Activated CD4-positive, alpha-beta memory T cell treated with anti-CD3 and anti-CD28 coated beads for 36 hours (primary cell): ENCODE measurements around the gene NUDT14. TPM values are rescaled to one million over a fixed set of nuclear protein-coding genes. Genes with fewer than 3 reads are reported as not detected.

Experiments
- CTCF ChIA-PET: fragments of 350-600 bp; sonication (Branson Sonifier 250); formaldehyde crosslinking; loops from one replicate; lab custom pipeline; 2021; ENCODE audit warnings: antibody characterized with exemption, inconsistent platforms; lab: Charles Lee
- POLR2A ChIA-PET: fragments of 350-600 bp; sonication (Branson Sonifier 250); formaldehyde crosslinking; loops from one replicate; lab custom pipeline; 2021; ENCODE audit warnings: antibody characterized with exemption; lab: Charles Lee
- DNase-seq: peaks from one replicate; pipeline ENCODE4 v3.0.0-alpha.2; 2020
- H3K27ac Mint-ChIP-seq: one replicate; pipeline ENCODE4 v1.8.0; 2021; ENCODE audit warnings: mixed read lengths
- H3K27me3 Mint-ChIP-seq: one replicate; pipeline ENCODE4 v1.8.0; 2021; ENCODE audit warnings: mixed read lengths
- H3K36me3 Mint-ChIP-seq: one replicate; pipeline ENCODE4 v1.8.0; 2021; ENCODE audit warnings: mixed read lengths
- H3K4me1 Mint-ChIP-seq: one replicate; pipeline ENCODE4 v1.8.0; 2021; ENCODE audit warnings: low read depth, mixed read lengths
- H3K4me3 Mint-ChIP-seq: one replicate; pipeline ENCODE4 v1.8.0; 2021; ENCODE audit warnings: mild to moderate bottlenecking, mixed read lengths
- H3K9me3 Mint-ChIP-seq: one replicate; pipeline ENCODE4 v1.8.0; 2021; ENCODE audit warnings: mixed read lengths
- intact Hi-C: fragments of 100-400 bp; cut with micrococcal nuclease; formaldehyde crosslinking; loops from one replicate; pipeline ENCODE4 v1.15.1; 2023
- total RNA-seq, 2 experiments: library from RNA; stranded (reverse); gene quantifications; one replicate each; pipeline ENCODE4 v1.2.3, GENCODE V29; 2021

Gene NUDT14
- total RNA-seq: 10 to 100 TPM; 14.7 to 14.8 TPM

DNA sequence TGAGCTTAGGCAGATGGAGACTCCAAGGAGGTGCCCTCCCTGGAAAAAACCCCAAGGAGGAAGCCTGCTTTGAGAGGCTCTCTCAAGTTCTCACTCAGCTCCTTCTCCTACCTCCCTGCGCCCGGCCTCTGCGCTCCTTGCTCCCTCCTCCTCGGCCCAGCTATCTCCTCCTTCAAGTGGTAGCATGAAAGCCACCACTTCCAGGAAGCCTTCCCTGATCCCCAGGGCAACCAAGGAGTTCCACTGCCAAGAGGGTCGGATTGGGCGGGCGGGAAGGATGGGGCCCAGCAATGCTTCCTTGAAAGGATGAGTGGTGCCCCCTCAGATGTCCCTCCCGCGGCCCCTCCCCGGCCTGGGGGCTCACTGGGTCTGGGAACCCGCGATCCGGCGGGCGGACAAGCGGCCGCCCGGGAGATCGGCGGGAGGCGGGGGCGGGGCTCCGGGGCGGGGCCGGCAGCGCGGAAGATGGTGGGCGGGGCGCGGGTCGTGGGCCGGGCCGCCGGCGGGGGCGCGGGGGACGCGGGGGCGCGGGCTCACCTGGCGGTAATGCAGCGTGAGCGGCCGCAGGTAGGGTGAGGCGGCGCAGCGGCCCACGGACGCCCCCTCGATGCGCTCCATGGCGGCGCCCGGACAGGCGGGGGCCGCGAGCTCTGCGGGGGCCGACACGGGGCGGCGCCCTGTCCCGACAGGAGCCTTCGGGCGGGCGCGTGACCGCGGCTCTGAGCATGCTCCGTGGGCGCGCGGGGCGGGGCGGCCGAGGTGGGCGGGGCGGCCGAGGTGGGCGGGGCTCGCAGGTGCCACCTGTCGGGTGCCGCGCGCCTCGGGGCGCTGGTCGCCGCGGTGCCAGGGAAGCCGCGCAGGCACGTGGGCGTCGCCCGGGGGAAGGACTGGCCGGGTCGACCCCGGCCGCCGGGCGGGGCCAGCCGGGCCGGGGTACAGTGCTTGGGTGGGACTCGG is at the start of gene NUDT14:
Gene NUDT14 (minus strand): TSS at position 721 of the 957 bp plus-strand sequence. CDS start 103 bp downstream, at position 618.
- ChIA-PET POLR2A (no interaction called here), CTCF (interaction anchor here (0.8 to 3.1 kb wide), 6 partner anchors 9 to 300 kb away, joined by 4 to 13 read pairs (median 6); partner anchors contain the start of gene JAG2)
- H3K4me1 Mint-ChIP-seq: peaks cover 11% of the 10 kb centered on the region
- H3K27ac Mint-ChIP-seq: no peak within 1 kb of the TSS
- no peaks in the 10 kb centered on the region for H3K27me3 Mint-ChIP-seq
- DNase-seq: peak; percentile 91
- H3K36me3 Mint-ChIP-seq: no peaks in the 10 kb centered on the region
- H3K4me3 Mint-ChIP-seq: peak within 1 kb of the TSS; percentile 71
- H3K9me3 Mint-ChIP-seq: no peaks in the 10 kb centered on the region
- intact Hi-C loops: no loop called here

DNA sequence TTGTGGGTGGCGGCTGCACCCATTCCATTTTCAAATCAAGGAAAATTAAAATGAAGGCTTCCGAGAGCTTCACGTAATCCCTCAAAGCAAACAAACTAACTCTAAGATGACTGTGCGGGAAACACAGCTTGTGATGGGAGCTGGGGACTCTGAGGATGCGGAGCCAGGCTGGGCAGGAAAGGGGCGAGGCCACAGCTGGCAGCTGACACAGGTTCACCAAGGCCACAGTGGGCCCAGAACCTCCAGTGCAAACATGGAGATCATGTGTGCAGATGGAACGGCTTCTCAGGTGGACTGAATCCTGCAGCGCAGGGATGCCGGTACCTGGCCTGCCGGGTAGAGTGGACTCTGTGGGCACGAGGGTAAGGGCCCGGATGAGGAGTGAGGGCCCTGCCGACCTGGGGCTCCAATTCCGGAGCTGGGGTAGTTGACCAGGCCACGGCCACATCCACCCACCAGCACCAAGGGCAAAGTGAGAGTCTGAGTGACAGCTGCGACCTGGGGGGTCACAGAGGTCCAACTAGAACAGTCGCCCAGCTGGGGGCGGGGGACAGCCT is 48.1 kb upstream of the NUDT14 start:
- H3K4me1 Mint-ChIP-seq: no peaks in the 10 kb centered on the region
- ChIA-PET POLR2A (no interaction called here), CTCF (no interaction called here)
- H3K27me3 Mint-ChIP-seq: no peaks in the 10 kb centered on the region
- intact Hi-C loops: no loop called here
- H3K36me3 Mint-ChIP-seq: peaks cover 9% of the 10 kb centered on the region
- no peaks in the 10 kb centered on the region for H3K9me3 Mint-ChIP-seq
- H3K4me3 Mint-ChIP-seq: no peak overlapping the region
- no peak for DNase-seq
- no peak overlapping the region for H3K27ac Mint-ChIP-seq

DNA sequence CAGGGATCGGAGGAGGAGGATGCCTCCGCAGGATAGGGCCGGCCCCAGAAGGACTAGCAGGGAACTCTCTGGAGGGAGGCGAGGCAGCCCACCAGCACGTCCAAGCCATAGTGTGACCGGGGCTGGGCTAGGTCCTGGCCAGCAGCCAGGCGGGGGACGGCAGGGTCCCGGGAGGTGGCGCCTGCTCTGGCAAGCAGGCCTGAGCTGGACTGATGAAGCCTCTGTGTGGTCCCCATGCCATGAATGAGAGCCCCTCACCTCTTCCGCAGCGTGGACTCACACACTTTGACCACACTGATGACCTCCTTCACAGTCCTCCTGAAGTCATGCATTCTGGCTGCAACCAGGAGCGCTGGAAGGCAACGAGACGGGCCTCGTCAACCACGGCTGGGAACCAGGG is 47.5 kb upstream of the NUDT14 start:
- H3K4me3 Mint-ChIP-seq: no peak overlapping the region
- H3K36me3 Mint-ChIP-seq: peaks cover 11% of the 10 kb centered on the region
- no peaks in the 10 kb centered on the region for H3K4me1 Mint-ChIP-seq

GRCh38 chr14:105227346-105227745 is 46.2 kb upstream of the NUDT14 start:
- Mint-ChIP-seq H3K4me1 (no peaks in the 10 kb centered on the region), H3K27ac (no peak overlapping the region), H3K27me3 (no peaks in the 10 kb centered on the region), H3K36me3 (peaks cover 15% of the 10 kb centered on the region), H3K9me3 (no peaks in the 10 kb centered on the region), H3K4me3 (no peak overlapping the region)
- intact Hi-C loops: no loop called here
- DNase-seq: no peak
- POLR2A ChIA-PET: no interaction called here
- CTCF ChIA-PET: no interaction called here

More for the DNA sequence above, 47.5 kb upstream of the NUDT14 start:
- POLR2A ChIA-PET: no interaction called here
- no peak overlapping the region for H3K27ac Mint-ChIP-seq
- DNase-seq: no peak
- CTCF ChIA-PET: no interaction called here
- H3K9me3 Mint-ChIP-seq: no peaks in the 10 kb centered on the region
- intact Hi-C loops: no loop called here
- no peaks in the 10 kb centered on the region for H3K27me3 Mint-ChIP-seq

- no peak overlapping the region for H3K4me3 Mint-ChIP-seq
- CTCF ChIA-PET: no interaction called here
- no peaks in the 10 kb centered on the region for H3K27me3 Mint-ChIP-seq
- intact Hi-C loops: no loop called here
- no peaks in the 10 kb centered on the region for H3K4me1 Mint-ChIP-seq
- H3K27ac Mint-ChIP-seq: no peak overlapping the region
- DNase-seq: no peak
- no peaks in the 10 kb centered on the region for H3K9me3 Mint-ChIP-seq
- peaks cover 18% of the 10 kb centered on the region for H3K36me3 Mint-ChIP-seq
- POLR2A ChIA-PET: no interaction called here
These were observed 45.1 kb upstream of the NUDT14 start for GRCh38 chr14:105226198-105226597.

- H3K9me3 Mint-ChIP-seq: no peaks in the 10 kb centered on the region
- no peaks in the 10 kb centered on the region for H3K27me3 Mint-ChIP-seq
- no peak for DNase-seq
- ChIA-PET CTCF (interaction anchor here (1.0 kb wide), 1 partner anchor 127 kb away, joined by 3 read pairs; no protein-coding TSS in a partner anchor), POLR2A (no interaction called here)
- no peaks in the 10 kb centered on the region for H3K4me1 Mint-ChIP-seq
- no peak overlapping the region for H3K4me3 Mint-ChIP-seq
- no peak overlapping the region for H3K27ac Mint-ChIP-seq
- peaks cover 19% of the 10 kb centered on the region for H3K36me3 Mint-ChIP-seq
- intact Hi-C loops: no loop called here
These were observed 43.9 kb upstream of the NUDT14 start for GRCh38 chr14:105224845-105225570.

DNA sequence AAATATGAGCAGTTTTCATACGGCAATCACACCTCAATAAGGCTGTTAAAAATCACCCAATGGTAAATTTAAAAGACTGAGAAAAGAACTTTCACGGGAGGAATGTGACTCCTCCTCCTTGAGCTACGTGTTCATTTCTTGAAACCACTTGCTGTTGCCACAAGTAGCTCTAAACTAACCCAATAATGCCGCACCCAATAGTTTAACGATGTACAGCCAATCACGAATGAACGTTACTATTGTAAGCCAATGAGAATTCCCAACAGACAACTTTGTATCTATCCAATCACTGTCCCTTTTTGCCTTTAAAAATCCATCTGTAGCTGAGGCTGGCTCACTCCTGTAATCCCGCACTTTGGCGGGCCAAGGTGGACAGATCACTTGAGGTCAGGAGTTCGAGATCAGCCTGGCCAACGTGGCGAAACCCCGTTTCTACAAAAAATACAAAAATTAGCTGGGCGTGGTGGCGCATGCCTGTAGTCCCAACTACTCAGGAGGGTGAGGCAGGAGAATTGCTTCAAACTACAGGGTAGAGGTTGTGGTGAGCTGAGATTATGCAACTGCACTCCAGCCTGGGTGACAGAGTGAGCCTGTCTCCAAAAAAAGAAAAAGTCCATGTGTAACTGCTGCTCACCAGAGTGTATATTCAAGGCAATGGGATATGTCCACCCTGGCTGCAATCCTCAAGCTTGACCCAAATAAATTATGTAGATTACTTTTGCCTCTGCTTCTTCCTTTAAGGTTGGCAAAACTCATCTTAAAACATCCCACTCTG is 42.8 kb upstream of the NUDT14 start:
- peaks cover 19% of the 10 kb centered on the region for H3K36me3 Mint-ChIP-seq
- DNase-seq: no peak
- POLR2A ChIA-PET: no interaction called here
- intact Hi-C loops: no loop called here
- H3K9me3 Mint-ChIP-seq: no peaks in the 10 kb centered on the region
- no peak overlapping the region for H3K4me3 Mint-ChIP-seq
- no peaks in the 10 kb centered on the region for H3K27me3 Mint-ChIP-seq
- H3K4me1 Mint-ChIP-seq: no peaks in the 10 kb centered on the region
- CTCF ChIA-PET: no interaction called here
- no peak overlapping the region for H3K27ac Mint-ChIP-seq

DNA sequence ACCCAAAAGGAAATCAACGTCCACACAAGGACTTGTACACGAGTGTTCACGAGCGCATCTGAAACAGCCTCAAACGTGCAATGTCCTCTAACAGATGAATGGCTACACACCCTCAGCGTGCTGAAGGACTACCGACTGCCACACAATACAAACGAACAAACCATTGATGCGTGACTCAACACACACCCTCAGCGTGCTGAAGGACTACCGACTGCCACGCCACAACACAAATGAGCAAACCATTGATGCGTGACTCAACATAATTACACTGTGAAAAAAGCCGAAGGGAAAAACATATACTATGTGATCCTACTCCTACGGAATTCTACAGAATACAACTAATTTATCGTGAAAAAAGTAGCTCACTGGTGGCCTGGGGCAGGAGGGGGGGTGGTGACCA is 42.1 kb upstream of the NUDT14 start:
- no peaks in the 10 kb centered on the region for H3K9me3 Mint-ChIP-seq
- DNase-seq: no peak
- no peaks in the 10 kb centered on the region for H3K27me3 Mint-ChIP-seq
- no peak overlapping the region for H3K4me3 Mint-ChIP-seq
- no peaks in the 10 kb centered on the region for H3K4me1 Mint-ChIP-seq
- CTCF ChIA-PET: no interaction called here
- intact Hi-C loops: no loop called here
- peaks cover 19% of the 10 kb centered on the region for H3K36me3 Mint-ChIP-seq
- POLR2A ChIA-PET: no interaction called here
- H3K27ac Mint-ChIP-seq: no peak overlapping the region

- H3K27me3 Mint-ChIP-seq: no peaks in the 10 kb centered on the region
- no peak for DNase-seq
- intact Hi-C loops: no loop called here
- H3K9me3 Mint-ChIP-seq: no peaks in the 10 kb centered on the region
- H3K4me1 Mint-ChIP-seq: no peaks in the 10 kb centered on the region
- H3K36me3 Mint-ChIP-seq: peaks cover 18% of the 10 kb centered on the region
- H3K27ac Mint-ChIP-seq: no peak overlapping the region
- H3K4me3 Mint-ChIP-seq: no peak overlapping the region
- CTCF ChIA-PET: no interaction called here
- POLR2A ChIA-PET: no interaction called here
These were observed 40.6 kb upstream of the NUDT14 start for GRCh38 chr14:105221598-105222178.

- no peak for DNase-seq
- POLR2A ChIA-PET: no interaction called here
- no peaks in the 10 kb centered on the region for H3K4me1 Mint-ChIP-seq
- H3K4me3 Mint-ChIP-seq: no peak overlapping the region
- no peak overlapping the region for H3K27ac Mint-ChIP-seq
- H3K36me3 Mint-ChIP-seq: peaks cover 15% of the 10 kb centered on the region
- CTCF ChIA-PET: no interaction called here
- H3K27me3 Mint-ChIP-seq: no peaks in the 10 kb centered on the region
- intact Hi-C loops: no loop called here
- H3K9me3 Mint-ChIP-seq: no peaks in the 10 kb centered on the region
These were observed 39.8 kb upstream of the NUDT14 start for GRCh38 chr14:105220699-105221597.

DNA sequence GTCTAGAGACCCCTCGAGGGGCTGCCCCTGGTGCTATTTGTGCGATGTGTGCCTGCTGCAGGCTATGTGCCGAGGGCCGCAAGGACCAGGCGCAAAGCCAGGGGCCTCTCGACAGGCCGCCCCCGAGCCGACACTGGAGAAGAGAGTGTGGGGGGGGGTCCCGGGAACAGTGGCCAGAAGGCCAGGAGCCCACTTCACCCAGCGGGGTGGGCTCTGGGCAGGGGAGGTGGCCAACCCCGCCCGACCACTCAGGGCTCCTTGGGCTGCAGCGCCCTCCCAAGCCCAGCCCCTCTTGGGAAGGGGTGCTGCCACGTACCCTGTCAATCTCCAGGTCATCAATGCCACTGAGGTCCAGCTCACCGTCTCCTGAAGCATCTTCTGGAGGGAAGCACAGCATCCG is 38.6 kb upstream of the NUDT14 start:
- no peak overlapping the region for H3K27ac Mint-ChIP-seq
- H3K27me3 Mint-ChIP-seq: no peaks in the 10 kb centered on the region
- intact Hi-C loops: no loop called here
- DNase-seq: no peak
- no peaks in the 10 kb centered on the region for H3K4me1 Mint-ChIP-seq
- peaks cover 10% of the 10 kb centered on the region for H3K36me3 Mint-ChIP-seq
- H3K9me3 Mint-ChIP-seq: no peaks in the 10 kb centered on the region
- ChIA-PET POLR2A (no interaction called here), CTCF (no interaction called here)
- no peak overlapping the region for H3K4me3 Mint-ChIP-seq
